Astrocyte (in vitro differentiated cells and primary cell): ENCODE results near the gene BICRA.

Experiments used
- CTCF ChIP-seq: IDR thresholded peaks from 2 replicates; pipeline ENCODE4 v1.5.1; 2011; ENCODE audit warnings: low read depth, mild to moderate bottlenecking, inconsistent platforms, low read length, moderate library complexity; ENCODE audit not compliant: insufficient read depth
- EZH2 ChIP-seq: IDR thresholded peaks from 2 replicates; pipeline ENCODE4 v1.6.1; 2012; ENCODE audit warnings: mild to moderate bottlenecking, low read length, inconsistent platforms; ENCODE audit not compliant: insufficient read depth

DNA sequence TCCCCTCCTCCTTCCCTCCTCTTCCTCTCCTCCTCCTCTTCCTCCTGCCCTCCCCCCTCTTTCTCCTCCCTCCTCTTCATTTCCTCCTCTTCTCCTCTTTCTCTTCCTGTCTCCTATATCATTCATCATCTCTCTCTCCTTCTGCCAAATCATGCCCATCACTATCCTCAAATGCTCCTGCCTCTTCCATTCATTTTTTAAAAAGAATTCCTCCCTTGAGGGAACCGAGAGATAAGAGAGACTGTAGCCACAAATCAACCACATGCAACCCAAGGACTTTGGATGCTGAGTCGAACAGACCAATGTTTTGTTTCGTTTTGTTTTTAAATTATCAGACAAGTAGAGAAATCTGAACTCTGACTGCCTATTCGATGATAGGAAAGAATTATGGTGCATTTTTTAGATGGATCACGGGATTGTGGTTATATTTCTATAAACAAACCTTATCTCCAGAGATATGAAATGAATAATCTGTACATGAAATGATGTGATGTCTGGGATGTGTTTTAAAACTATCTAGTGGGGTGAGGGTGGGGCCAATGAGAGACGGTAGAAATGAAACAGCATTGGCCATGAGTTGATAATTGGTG is 26.5 kb upstream of the BICRA start:
- no peak for TF ChIP-seq CTCF
- TF ChIP-seq EZH2 = no peak
